Measurements from ENCODE around the gene MYH9.

MYH9 gene

GRCh38 chr22:36351921-36352802 lies 35.6 kb downstream of the MYH9 start:
- in situ Hi-C loops (cut with MboI; ENCODE audit: low sequenced_read_pairs), result no loop called here

GRCh38 chr22:36350751-36351594 lies 36.8 kb downstream of the MYH9 start:
- in situ Hi-C loops (cut with MboI; ENCODE audit: low sequenced_read_pairs), result no loop called here

GRCh38 chr22:36349726-36350125 lies 38.0 kb downstream of the MYH9 start:
- in situ Hi-C loops (cut with MboI; ENCODE audit: low sequenced_read_pairs), result no loop called here

GRCh38 chr22:36348760-36349159 lies 39.0 kb downstream of the MYH9 start:
- in situ Hi-C loops (cut with MboI; ENCODE audit: low sequenced_read_pairs), result no loop called here

- in situ Hi-C loops (cut with MboI; ENCODE audit: low sequenced_read_pairs), result no loop called here
Observed at GRCh38 chr22:36347094-36347493, 40.7 kb downstream of the MYH9 start.

GRCh38 chr22:36344106-36344827 lies 43.5 kb downstream of the MYH9 start:
- in situ Hi-C loops (cut with MboI; ENCODE audit: low sequenced_read_pairs), result no loop called here

GRCh38 chr22:36343720-36344105 lies 44.1 kb downstream of the MYH9 start:
- in situ Hi-C loops (cut with MboI; ENCODE audit: low sequenced_read_pairs), result no loop called here

- in situ Hi-C loops (cut with MboI; ENCODE audit: low sequenced_read_pairs), result no loop called here
Observed at GRCh38 chr22:36343070-36343719, 44.6 kb downstream of the MYH9 start.

- in situ Hi-C loops (cut with MboI; ENCODE audit: low sequenced_read_pairs), result no loop called here
Observed at GRCh38 chr22:36341640-36342041, 46.1 kb downstream of the MYH9 start.

GRCh38 chr22:36340621-36341020 lies 47.1 kb downstream of the MYH9 start:
- in situ Hi-C loops (cut with MboI; ENCODE audit: low sequenced_read_pairs), result no loop called here

- in situ Hi-C loops (cut with MboI; ENCODE audit: low sequenced_read_pairs), result no loop called here
Observed at GRCh38 chr22:36339171-36340065, 48.3 kb downstream of the MYH9 start.

GRCh38 chr22:36337365-36338130 lies 50.2 kb downstream of the MYH9 start:
- in situ Hi-C loops (cut with MboI; ENCODE audit: low sequenced_read_pairs), result no loop called here

GRCh38 chr22:36336246-36337182 lies 51.3 kb downstream of the MYH9 start:
- in situ Hi-C loops (cut with MboI; ENCODE audit: low sequenced_read_pairs), result no loop called here

- in situ Hi-C loops (cut with MboI; ENCODE audit: low sequenced_read_pairs), result no loop called here
Observed at GRCh38 chr22:36335621-36336020, 52.1 kb downstream of the MYH9 start.

- in situ Hi-C loops (cut with MboI; ENCODE audit: low sequenced_read_pairs), result no loop called here
Observed at GRCh38 chr22:36334821-36335603, 52.8 kb downstream of the MYH9 start.

GRCh38 chr22:36334081-36334820 lies 53.5 kb downstream of the MYH9 start:
- in situ Hi-C loops (cut with MboI; ENCODE audit: low sequenced_read_pairs), result no loop called here

Measured in HL-60/S4 treated with retinoic acid at 250 ng/mL for 4 days and 3 days (cell line).